Liver (tissue), 9 donors: Measurements from ENCODE around the gene SPAG8. TPM values are rescaled to one million over a fixed set of nuclear protein-coding genes. Genes with fewer than 3 reads are reported as not detected.
A peak's percentile ranks its signal among the peaks of the same experiment; 100 is the strongest.

Experiments
- DNase-seq: peaks from one replicate; pipeline ENCODE4 v3.0.0-alpha.2; 2017; ENCODE audit warnings: low spot score
- H3K27ac ChIP-seq, 2 donors: one replicate each; pipeline ENCODE4 v1.7.0; 2013; ENCODE audit warnings: inconsistent platforms in 2 of 2, low read length in 2 of 2, control low read depth in 1 of 2, low read depth in 1 of 2, mild to moderate bottlenecking in 1 of 2
- H3K27me3 ChIP-seq, 4 donors: one replicate each; pipeline versions ENCODE4 v1.6.1 to v1.7.0; 2013; ENCODE audit warnings: low read length in 3 of 4, inconsistent platforms in 1 of 4, mild to moderate bottlenecking in 1 of 4, moderate library complexity in 1 of 4; ENCODE audit not compliant: control insufficient read depth in 4 of 4, insufficient read depth in 4 of 4
- H3K36me3 ChIP-seq, 4 donors: one replicate each; pipeline versions ENCODE4 v1.6.1 to v1.7.0; 2013; ENCODE audit warnings: low read length in 3 of 4, mild to moderate bottlenecking in 3 of 4, low read depth in 1 of 4, moderate library complexity in 1 of 4; ENCODE audit not compliant: control insufficient read depth in 4 of 4, insufficient read depth in 3 of 4
- H3K4me1 ChIP-seq, 4 donors: one replicate each; pipeline versions ENCODE4 v1.6.1 to v1.7.0; 2013; ENCODE audit warnings: low read length in 3 of 4, mild to moderate bottlenecking in 3 of 4, moderate library complexity in 1 of 4; ENCODE audit not compliant: control insufficient read depth in 4 of 4, insufficient read depth in 4 of 4
- H3K4me3 ChIP-seq, 3 donors: one replicate each; pipeline versions ENCODE4 v1.6.1 to v1.7.0; 2013; ENCODE audit warnings: low read length in 3 of 3, control low read depth in 1 of 3, low read depth in 1 of 3, mild to moderate bottlenecking in 1 of 3
- H3K9ac ChIP-seq, 2 donors: one replicate each; pipeline ENCODE4 v1.7.0; 2013; ENCODE audit warnings: low read length in 2 of 2, mild to moderate bottlenecking in 2 of 2, moderate library complexity in 2 of 2, control low read depth in 1 of 2, low read depth in 1 of 2
- H3K9me3 ChIP-seq, 4 donors: one replicate each; pipeline versions ENCODE4 v1.6.1 to v1.7.0; 2013; ENCODE audit warnings: low read length in 3 of 4; ENCODE audit not compliant: control insufficient read depth in 4 of 4
- EGR1 ChIP-seq, 2 donors: IDR thresholded peaks; 2 replicates each; pipeline ENCODE4 v1.6.1; 2016 to 2018; ENCODE audit warnings: antibody characterized with exemption in 2 of 2, low read depth in 2 of 2
- FOXA1 ChIP-seq: IDR thresholded peaks from 2 replicates; pipeline ENCODE4 v1.6.1; 2016; ENCODE audit warnings: antibody characterized with exemption
- FOXA2 ChIP-seq: IDR thresholded peaks from 2 replicates; pipeline ENCODE4 v1.6.1; 2016; ENCODE audit warnings: antibody characterized with exemption
- GABPA ChIP-seq, 2 donors: IDR thresholded peaks in 1 of 2; conservative IDR thresholded peaks in 1 of 2; 2 replicates each; pipeline ENCODE4 v1.6.1; 2016; ENCODE audit warnings: antibody characterized with exemption in 2 of 2, mild to moderate bottlenecking in 1 of 2, moderate library complexity in 1 of 2
- HNF4A ChIP-seq, 2 donors: conservative IDR thresholded peaks; 2 replicates each; pipeline ENCODE4 v1.6.1; 2016; ENCODE audit warnings: antibody characterized with exemption in 2 of 2, mild to moderate bottlenecking in 2 of 2
- HNF4G ChIP-seq: IDR thresholded peaks from 2 replicates; pipeline ENCODE4 v1.6.1; 2016; ENCODE audit warnings: antibody characterized with exemption
- JUND ChIP-seq, 2 donors: IDR thresholded peaks; 2 replicates each; pipeline ENCODE4 v1.6.1; 2016; ENCODE audit warnings: antibody characterized with exemption in 2 of 2
- NR2F2 ChIP-seq: IDR thresholded peaks from 2 replicates; pipeline ENCODE4 v1.6.1; 2016; ENCODE audit warnings: antibody characterized with exemption
- RAD21 ChIP-seq, 2 donors: IDR thresholded peaks; 2 replicates each; pipeline ENCODE4 v1.6.1; 2016; ENCODE audit warnings: antibody characterized with exemption in 2 of 2, mild to moderate bottlenecking in 2 of 2
- RXRA ChIP-seq, 2 donors: IDR thresholded peaks; 2 replicates each; pipeline ENCODE4 v1.6.1; 2017 to 2018; ENCODE audit warnings: antibody characterized with exemption in 2 of 2, mild to moderate bottlenecking in 1 of 2
- SP1 ChIP-seq: IDR thresholded peaks from 2 replicates; pipeline ENCODE4 v1.6.1; 2018; ENCODE audit warnings: antibody characterized with exemption, mild to moderate bottlenecking
- TAF1 ChIP-seq: conservative IDR thresholded peaks from 2 replicates; pipeline ENCODE4 v1.6.1; 2016; ENCODE audit warnings: antibody characterized with exemption, mild to moderate bottlenecking
- YY1 ChIP-seq: IDR thresholded peaks from 2 replicates; pipeline ENCODE4 v1.6.1; 2016; ENCODE audit warnings: antibody characterized with exemption, mild to moderate bottlenecking
- WGBS: extraction: QIAGEN DNeasy Blood & Tissue Kit; methylation state at CpG from one replicate; pipeline ENCODE4 v1.1.7; 2013; 5-methylcytosine and 5-hydroxymethylcytosine counted together
- polyA plus RNA-seq, 2 donors: library from polyadenylated mRNA; stranded (reverse) in 1 of 2; unstranded in 1 of 2; fragments of 200-250 nt in 1 of 2; fragments of >200 nt in 1 of 2; fragmentation: Nextera tagmentation in 1 of 2; extraction: Ambion mirVana in 1 of 2; gene quantifications; one replicate each; pipeline versions ENCODE4 v1.2.1 to v1.2.3, GENCODE V29; 2013 to 2015
- total RNA-seq, 2 donors: library from RNA; depleted of rRNA; stranded (reverse); fragments of >200 nt; gene quantifications; one replicate each; pipeline ENCODE4 v1.2.3, GENCODE V29; 2014
- TF ChIP-seq, protein P1 (sequence below): IDR thresholded peaks from 2 replicates; pipeline ENCODE4 v1.6.1; 2016; ENCODE audit warnings: antibody characterized with exemption
- TF ChIP-seq, protein P2 (sequence below): IDR thresholded peaks from 2 replicates; pipeline ENCODE4 v1.6.1; 2016; ENCODE audit warnings: antibody characterized with exemption, mild to moderate bottlenecking
- TF ChIP-seq, protein P3 (sequence below): fragments of 150-350 bp; IDR thresholded peaks from 2 replicates; pipeline ENCODE4 v1.5.1; 2017; ENCODE audit warnings: improper control_type of control experiment, low read depth, low read length; ENCODE audit not compliant: missing input control
- TF ChIP-seq, protein P4 (sequence below): IDR thresholded peaks from 2 replicates; pipeline ENCODE4 v1.6.1; 2016; ENCODE audit warnings: antibody characterized with exemption
- TF ChIP-seq, protein P5 (sequence below): IDR thresholded peaks from 2 replicates; pipeline ENCODE4 v1.6.1; 2016; ENCODE audit warnings: antibody characterized with exemption
- donor health status: healthy.
- donor health status: healthy.
- donor health status: healthy.
- donor health status: healthy.
- donor health status: healthy.

The SPAG8 gene
- total and polyA plus RNA-seq, 4 donors: 0.14 to 0.56 (median 0.19) TPM

DNA sequence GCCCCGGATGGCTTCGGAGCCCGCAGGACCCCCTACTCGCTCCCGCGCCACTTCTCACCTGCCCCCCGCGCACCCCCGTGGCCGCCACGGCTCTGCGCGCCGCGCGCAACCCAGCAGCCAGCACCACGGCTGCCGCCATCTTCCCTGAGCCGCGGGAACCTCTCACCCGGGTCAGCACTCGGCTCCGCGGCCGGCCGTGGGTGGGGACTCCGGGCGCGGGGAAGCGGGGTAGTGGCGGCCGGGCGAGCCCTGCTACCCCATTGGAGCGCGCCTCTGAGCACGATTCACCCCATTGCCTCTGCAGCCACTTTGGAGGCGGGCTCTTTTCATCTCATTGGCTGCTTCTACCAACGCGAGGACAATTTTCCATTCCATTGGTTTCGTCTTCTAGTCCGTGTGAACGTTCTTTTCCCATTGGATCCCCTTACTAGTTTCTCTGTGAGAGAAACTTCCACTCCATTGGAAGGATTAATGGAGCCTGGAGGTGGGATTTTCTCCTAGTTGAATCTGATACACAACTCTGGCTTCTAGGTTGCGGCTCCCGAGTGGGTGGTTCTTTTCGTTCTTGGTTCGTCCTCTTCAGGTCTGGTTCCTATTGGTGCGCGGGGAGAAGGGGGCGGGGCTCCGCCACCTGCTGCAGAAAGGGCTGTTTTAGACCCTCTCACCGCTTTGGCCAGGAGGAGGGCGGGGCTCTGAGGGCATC is 2.9 kb upstream of the SPAG8 start, which contains the start of gene HINT2:
TSS of gene HINT2 (minus strand) at position 202 of the 703 bp plus-strand sequence. CDS start at position 139, 63 bp downstream.
- Histone ChIP-seq H3K9me3 (no peaks in the 10 kb centered on the region), H3K27me3 (no peaks in the 10 kb centered on the region), H3K27ac (peak within 1 kb of the TSS; percentile 95 to 100), H3K4me3 (peak within 1 kb of the TSS; percentile 67 to 82 (median 79)), H3K36me3 (no peaks in the 10 kb centered on the region), H3K4me1 (peaks cover 16 to 42% (median 35%) of the 10 kb centered on the region in 4 donors), H3K9ac (peak within 1 kb of the TSS; percentile 87 to 91)
- TF ChIP-seq FOXA1 (peak; percentile 27), TAF1 (peak; percentile 88), JUND (IDR thresholded peaks at IDR 0.05) (no peak), EGR1 (IDR thresholded peaks at IDR 0.05; ENCODE audit: low read depth in 2 of 2) (peak; percentile 71 to 75), HNF4G (no peak), SP1 (peak; percentile 96), NR2F2 (no peak), FOXA2 (no peak), RAD21 (IDR thresholded peaks at IDR 0.05) (peak in 1 of 2 donors; percentile 15), YY1 (peak; percentile 97), GABPA (IDR thresholded peaks at IDR 0.05 in 1 of 2, conservative IDR thresholded peaks at IDR 0.05 in 1 of 2) (peak in 1 of 2 donors; percentile 11), RXRA (IDR thresholded peaks at IDR 0.05) (peak; percentile 50 to 66), HNF4A (conservative IDR thresholded peaks at IDR 0.05) (peak; percentile 31 to 53)
- TF ChIP-seq, protein P1, sequence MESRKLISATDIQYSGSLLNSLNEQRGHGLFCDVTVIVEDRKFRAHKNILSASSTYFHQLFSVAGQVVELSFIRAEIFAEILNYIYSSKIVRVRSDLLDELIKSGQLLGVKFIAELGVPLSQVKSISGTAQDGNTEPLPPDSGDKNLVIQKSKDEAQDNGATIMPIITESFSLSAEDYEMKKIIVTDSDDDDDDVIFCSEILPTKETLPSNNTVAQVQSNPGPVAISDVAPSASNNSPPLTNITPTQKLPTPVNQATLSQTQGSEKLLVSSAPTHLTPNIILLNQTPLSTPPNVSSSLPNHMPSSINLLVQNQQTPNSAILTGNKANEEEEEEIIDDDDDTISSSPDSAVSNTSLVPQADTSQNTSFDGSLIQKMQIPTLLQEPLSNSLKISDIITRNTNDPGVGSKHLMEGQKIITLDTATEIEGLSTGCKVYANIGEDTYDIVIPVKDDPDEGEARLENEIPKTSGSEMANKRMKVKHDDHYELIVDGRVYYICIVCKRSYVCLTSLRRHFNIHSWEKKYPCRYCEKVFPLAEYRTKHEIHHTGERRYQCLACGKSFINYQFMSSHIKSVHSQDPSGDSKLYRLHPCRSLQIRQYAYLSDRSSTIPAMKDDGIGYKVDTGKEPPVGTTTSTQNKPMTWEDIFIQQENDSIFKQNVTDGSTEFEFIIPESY: peak; percentile 88
- TF ChIP-seq, protein P2, sequence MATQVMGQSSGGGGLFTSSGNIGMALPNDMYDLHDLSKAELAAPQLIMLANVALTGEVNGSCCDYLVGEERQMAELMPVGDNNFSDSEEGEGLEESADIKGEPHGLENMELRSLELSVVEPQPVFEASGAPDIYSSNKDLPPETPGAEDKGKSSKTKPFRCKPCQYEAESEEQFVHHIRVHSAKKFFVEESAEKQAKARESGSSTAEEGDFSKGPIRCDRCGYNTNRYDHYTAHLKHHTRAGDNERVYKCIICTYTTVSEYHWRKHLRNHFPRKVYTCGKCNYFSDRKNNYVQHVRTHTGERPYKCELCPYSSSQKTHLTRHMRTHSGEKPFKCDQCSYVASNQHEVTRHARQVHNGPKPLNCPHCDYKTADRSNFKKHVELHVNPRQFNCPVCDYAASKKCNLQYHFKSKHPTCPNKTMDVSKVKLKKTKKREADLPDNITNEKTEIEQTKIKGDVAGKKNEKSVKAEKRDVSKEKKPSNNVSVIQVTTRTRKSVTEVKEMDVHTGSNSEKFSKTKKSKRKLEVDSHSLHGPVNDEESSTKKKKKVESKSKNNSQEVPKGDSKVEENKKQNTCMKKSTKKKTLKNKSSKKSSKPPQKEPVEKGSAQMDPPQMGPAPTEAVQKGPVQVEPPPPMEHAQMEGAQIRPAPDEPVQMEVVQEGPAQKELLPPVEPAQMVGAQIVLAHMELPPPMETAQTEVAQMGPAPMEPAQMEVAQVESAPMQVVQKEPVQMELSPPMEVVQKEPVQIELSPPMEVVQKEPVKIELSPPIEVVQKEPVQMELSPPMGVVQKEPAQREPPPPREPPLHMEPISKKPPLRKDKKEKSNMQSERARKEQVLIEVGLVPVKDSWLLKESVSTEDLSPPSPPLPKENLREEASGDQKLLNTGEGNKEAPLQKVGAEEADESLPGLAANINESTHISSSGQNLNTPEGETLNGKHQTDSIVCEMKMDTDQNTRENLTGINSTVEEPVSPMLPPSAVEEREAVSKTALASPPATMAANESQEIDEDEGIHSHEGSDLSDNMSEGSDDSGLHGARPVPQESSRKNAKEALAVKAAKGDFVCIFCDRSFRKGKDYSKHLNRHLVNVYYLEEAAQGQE: peak; percentile 58
- TF ChIP-seq, protein P3, sequence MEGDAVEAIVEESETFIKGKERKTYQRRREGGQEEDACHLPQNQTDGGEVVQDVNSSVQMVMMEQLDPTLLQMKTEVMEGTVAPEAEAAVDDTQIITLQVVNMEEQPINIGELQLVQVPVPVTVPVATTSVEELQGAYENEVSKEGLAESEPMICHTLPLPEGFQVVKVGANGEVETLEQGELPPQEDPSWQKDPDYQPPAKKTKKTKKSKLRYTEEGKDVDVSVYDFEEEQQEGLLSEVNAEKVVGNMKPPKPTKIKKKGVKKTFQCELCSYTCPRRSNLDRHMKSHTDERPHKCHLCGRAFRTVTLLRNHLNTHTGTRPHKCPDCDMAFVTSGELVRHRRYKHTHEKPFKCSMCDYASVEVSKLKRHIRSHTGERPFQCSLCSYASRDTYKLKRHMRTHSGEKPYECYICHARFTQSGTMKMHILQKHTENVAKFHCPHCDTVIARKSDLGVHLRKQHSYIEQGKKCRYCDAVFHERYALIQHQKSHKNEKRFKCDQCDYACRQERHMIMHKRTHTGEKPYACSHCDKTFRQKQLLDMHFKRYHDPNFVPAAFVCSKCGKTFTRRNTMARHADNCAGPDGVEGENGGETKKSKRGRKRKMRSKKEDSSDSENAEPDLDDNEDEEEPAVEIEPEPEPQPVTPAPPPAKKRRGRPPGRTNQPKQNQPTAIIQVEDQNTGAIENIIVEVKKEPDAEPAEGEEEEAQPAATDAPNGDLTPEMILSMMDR: no peak
- TF ChIP-seq, protein P4, sequence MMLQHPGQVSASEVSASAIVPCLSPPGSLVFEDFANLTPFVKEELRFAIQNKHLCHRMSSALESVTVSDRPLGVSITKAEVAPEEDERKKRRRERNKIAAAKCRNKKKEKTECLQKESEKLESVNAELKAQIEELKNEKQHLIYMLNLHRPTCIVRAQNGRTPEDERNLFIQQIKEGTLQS: no peak
- TF ChIP-seq, protein P5, sequence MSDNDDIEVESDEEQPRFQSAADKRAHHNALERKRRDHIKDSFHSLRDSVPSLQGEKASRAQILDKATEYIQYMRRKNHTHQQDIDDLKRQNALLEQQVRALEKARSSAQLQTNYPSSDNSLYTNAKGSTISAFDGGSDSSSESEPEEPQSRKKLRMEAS: peak; percentile 16
- DNase-seq: peak; percentile 98
- under 1% methylated on average over 52 of the region's 52 CpGs for WGBS
